GM21423 (cell line): ENCODE results near the gene JPH4.

Source experiments
- ATAC-seq: cut with Tn5 transposase; IDR thresholded peaks from one replicate; pipeline ENCODE4 v1.9.1; 2021; ENCODE audit warnings: mild to moderate bottlenecking, moderate library complexity; ENCODE audit not compliant: unreplicated experiment

The JPH4 gene

GRCh38 chr14:23532658-23533057 lies 45.9 kb downstream of the JPH4 start:
- no peak for ATAC-seq

DNA sequence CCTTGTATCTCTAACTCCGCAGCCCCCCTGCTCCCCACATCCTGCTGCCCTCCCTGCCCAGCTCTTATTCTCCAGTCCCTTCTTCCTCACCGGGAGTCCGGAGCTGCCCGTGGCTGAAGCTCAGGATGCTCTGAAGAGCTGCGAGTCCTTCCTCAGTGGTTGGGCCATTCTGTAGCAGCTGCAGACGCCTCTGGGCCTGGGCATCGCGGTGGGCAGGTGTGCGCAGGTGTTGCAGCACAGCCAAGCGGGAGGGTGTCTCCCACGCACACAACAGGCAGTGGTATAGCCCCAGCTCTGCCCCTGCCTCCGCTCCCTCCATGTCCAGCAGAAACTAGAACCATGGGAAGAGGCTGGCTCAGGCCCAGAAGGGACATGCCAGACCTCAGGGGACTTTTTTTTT lies 47.2 kb downstream of the JPH4 start:
- ATAC-seq: no peak

DNA sequence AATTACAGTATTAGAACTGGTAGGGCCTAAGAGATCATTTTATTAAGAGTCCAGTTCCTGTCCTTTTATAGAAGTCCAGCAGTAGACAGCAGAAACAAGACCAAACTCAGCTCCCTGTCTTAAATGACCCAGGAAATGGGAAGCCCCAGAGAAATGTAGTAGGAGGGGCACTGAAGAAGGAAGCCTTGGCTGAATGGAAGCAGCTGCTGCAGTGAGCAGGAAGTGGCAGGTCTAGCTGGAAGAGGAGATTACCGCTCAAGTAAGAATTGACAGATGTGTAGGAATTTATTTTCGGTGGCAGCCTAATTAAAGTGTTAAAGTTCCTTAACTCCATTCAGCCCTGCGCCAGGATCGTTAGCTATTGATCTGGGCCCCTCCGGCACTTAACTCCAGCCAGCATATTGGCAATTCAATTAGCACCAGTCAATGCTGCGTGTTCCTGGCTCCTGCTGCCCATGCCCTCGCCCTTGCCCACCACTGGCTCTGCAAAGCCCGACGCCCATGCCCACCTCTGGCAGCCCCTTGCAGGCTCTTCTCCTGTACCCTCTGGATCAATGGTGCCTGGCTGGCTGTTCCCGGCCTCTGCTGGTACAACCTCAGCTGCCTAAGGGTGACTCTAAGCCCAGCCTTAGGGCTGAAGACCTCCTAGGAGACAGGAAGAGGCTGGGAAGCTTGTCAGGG lies 48.1 kb downstream of the JPH4 start:
- no peak for ATAC-seq

DNA sequence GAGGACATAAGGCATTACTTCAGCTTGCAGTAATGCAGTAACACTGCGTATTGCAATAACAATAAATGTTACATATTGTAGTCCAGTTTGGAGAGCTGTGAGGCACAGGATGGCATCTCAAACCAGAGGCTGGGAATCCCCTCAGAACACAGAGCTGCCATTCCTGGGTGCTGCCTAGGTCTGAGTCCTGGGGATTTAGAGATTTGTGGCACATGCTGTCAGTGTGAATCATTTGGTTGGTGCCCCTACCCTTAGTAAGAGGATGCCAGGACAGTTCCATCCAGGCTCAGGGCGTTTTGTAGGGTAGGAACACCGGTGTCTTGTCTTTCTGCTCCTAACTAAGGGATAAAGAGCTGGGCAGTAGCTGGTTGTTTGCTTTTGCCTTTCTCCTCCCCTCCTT lies 49.6 kb downstream of the JPH4 start:
- ATAC-seq: no peak

DNA sequence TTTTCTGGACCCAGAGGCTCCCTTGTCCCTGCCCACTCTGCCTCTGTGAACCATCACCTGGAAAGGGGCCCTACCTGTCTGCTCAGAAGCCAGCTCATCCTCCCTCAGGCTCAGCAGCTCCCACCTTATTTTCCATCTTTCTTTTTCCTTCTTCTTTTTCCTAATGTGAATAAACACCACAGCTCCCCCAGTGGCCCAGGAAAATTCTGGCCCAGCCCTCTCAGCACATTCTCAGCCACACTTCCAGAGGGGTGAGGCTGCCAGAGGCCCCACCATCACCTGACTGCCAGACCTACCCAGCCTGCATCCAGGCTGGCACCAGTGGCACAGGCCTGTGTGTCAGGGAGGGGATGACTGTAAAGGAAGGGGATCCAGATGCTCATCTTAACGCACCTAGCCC lies 50.0 kb downstream of the JPH4 start:
- ATAC-seq: no peak

DNA sequence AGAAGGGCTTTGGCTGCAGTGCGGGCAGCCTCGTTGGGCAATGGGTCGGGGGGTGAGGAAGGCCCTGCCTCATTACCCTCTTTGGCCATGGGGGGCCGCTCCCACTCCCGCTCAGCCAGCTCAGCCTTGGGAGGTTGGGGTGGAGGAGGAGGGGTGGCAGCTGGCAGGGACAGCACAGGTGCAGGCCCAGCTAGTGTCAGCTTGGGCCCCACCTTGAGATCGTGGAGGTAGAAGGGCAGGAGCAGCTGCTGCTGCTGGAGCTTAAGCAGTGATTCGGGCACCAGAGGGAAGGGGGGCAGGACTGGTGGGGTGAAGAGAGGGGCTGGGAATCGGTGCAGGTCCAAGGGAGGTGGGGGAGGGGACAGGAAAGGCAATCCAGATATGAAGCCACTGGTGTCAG lies 53.0 kb downstream of the JPH4 start:
- no peak for ATAC-seq

- ATAC-seq: no peak
Measured at GRCh38 chr14:23524954-23525353, 53.6 kb downstream of the JPH4 start.

DNA sequence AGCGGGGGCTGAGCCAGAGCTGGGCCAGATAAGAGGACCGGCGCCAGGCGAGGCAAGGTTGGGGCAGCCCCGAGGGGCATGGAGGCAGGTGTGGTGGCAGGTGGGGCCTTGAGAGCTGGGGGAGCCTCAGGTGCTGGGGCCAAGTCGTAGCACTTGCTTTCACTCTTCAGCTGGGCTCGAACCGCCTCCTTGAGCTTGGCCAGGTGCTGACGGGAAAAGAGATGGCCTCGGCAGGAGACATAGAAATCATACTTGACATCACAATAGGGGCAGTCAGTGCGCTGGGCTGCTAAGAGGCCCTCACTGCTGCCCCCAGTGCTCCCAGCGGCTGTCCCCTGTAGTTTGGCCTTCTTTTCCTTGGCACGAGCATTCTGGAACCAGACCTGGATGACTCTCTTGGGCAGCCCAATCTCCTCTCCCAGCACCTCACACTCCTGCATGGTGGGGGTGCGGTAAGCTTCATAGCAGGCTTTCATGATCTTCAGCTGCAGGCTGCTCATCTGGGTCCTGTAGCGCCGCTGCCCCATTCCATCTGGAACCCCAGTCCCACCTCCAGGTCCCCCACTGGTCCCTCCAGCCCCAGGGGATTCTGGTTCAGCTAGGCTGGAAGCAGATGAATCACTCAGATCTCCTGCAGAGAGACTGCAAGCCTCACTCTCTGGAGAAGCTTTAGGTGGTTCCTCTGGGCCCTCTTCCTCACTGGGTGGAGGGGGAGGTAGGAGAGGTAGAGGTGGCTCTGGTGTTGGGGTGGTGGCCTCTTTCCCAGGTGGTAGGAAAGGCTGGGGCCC lies 55.2 kb downstream of the JPH4 start:
- no peak for ATAC-seq

DNA sequence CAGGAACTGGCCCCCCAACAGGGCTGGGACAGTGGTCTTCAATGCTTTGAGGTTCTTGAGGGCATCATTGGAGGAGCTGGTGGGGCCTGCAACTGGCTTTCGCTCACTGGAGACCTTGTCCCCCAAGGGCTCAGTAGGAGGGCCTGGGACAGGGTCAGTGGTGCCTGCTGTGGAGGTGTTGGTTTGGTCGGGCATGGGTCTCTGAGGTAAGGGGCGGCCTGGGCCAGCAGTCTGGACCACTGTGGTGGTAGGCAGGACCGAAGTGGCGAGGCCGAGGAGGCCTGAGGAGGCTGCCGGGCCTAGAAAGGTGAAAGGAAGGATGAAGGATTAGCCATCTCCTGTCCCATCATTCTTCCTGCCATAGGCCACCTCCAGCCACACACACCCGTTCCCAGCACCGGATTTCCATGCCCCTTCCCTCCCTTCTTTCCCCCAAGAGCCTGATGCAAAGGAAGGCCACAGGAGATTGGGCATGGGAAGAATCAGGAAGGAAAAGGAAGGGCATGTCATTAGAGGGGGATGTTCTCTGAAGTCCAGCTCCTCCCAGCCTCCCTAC lies 55.9 kb downstream of the JPH4 start:
- ATAC-seq: no peak

DNA sequence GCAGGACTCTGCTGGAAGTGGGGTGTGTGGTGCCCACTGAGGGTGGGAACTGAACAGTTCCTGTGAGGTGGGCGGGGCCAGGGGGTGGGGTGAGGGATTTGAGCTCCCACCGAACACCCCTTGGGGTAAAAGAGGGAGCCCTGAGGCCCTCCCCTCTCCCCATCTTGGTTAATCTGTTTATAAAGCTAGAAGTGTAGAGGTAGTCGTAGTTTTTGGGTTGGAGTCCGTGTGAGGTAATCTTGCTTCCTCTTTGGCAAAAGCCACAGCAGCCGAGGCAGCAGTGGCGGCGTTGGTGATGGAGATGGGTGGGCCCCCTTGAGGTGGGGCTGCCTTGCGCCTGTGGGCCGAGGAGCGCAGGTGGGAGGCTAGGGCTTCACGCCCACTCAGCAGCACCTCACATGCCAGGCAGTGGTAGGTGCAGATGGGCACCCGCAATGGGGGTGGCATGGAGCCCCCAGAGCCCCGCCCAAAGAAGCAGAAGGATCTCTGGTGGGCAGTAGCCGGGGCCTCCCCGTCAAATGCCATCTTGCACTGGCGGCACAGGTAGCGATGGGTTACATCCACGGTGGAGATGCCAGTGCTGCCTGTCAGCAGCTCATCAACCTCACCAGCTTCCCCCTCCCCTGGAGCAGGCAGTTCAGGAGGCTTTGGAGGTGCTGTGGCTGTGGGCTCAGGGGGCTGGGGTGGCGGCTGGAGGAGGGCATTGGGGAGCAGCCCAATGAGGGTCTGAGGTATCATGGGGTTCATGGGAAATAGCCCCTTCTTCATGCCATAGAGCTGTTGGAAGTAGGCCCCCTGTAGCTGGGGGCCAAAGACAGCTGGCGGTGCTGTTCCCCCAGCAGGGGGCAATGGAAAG lies 56.6 kb downstream of the JPH4 start:
- ATAC-seq: no peak

GRCh38 chr14:23520899-23521533 lies 57.6 kb downstream of the JPH4 start:
- no peak for ATAC-seq

- no peak for ATAC-seq
Measured at GRCh38 chr14:23518709-23519108, 59.9 kb downstream of the JPH4 start.
